NCI-H2029 treated with DMSO at 0.1 percent for 48 hours (cell line): ENCODE measurements around the gene UBE2M.
"Not testable (repeated sequence)": the region's sequence is repeated elsewhere in the genome, so short reads cannot be mapped to it uniquely, and the experiment has no call there.

Experiments
- DNase-seq: peaks from one replicate; lab custom pipeline; 2025; lab: John Stamatoyannopoulos, UW

Gene UBE2M

DNA sequence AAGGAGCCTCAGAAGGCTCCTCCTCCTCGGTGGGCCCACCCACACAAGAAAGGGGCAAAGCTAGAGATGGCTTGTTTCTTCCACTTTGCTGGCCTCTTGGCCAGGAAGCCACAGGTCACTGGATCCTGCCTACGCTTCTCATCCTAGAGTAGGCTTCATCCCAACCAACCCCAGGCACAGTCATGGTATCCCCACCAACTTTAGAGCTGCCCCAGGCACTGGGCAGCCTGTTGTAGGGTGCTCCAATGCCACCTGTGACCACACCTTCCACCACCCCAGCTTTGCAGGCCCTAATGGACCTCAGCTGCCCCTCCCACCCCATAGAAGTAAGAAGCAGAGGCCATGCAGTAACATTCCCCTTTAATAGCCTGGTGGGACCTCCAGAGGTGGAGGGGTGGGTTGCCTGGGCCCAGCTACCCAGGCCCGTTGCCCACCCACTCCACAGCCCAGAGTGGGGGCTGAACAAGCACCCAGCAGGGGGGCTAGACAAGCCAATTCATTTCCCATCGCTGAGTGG, 3.0 kb downstream of the UBE2M start:
- no peak for DNase-seq

DNA sequence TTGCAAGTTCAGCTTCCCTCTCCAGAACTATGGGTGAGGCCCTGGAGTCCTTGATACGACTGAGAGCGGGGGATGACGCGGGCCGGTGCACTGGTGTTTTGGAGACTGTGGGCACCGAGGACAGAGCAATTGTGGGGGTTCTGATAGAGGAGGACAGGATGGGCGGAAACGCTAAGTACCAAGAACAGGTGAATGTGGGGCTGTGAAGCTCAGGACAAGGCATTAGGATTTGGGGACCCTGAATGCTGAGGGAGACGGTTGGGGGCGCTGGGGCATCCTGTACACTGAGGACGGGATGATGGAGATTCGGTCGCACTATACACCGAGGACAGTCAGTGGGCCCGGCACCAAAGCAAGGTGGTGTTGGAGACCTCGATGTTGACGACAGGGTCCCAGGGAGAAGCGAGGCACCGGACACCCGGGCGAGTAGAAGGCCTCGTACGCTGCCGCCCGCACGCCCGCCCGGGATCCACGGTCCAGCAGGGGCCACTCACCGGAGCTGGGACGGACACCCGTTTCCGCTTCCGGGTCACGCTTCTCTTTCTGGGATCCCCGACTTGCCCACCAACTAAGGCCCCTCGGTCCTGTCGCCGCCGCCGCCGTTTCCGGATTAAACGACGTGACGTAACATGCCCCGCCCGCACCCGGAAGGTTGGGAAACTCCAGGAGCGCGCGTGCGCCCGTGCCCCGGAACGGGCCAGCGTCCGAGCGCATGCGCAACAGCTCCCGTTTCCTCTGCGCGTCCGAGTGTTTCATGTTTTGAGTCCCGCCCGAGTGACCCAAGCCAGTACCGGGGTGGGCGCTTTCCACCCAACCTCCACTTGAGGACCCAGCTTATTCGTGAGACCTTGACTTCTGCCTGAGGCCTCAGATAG, 3.7 kb downstream of the UBE2M start, which contains the start of gene CHMP2A:
CHMP2A (minus strand) TSS at position 612 of the 875 bp plus-strand sequence. CDS start 893 bp downstream, outside the sequence.
- no peak for DNase-seq

DNA sequence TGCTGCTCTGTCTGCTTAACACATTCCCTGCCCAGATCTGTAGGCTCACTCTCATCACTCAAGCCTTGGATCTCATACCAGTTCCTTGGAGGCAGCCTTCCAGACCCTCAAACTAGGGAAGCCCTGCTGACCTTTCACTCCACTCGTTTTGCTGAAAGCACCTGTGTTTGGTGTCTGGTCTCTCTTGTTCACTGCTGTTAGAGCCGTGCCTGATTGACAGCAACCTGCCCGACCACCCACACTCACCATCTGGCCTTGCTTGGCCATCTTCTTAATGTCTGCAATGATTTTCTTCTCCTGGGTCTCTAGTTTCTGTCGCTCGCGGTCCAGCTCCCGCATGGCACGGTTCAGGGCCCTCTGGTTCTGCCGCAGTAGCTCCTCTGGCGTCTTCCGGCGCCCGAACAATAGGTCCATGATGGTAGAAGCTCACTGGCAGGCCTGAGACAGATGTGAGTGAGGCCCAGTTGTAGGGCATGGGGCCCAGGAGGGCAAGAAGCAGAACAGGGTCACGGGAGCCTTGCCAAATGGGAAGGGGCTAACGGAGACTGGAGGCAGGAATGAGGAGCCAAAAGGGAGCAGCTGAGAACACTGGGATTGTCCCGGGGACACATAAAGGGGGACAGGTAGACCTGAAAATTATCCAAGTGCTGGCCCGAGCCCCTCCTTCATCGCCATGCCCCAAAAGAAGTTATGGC, 4.5 kb downstream of the UBE2M start:
- no peak for DNase-seq

DNA sequence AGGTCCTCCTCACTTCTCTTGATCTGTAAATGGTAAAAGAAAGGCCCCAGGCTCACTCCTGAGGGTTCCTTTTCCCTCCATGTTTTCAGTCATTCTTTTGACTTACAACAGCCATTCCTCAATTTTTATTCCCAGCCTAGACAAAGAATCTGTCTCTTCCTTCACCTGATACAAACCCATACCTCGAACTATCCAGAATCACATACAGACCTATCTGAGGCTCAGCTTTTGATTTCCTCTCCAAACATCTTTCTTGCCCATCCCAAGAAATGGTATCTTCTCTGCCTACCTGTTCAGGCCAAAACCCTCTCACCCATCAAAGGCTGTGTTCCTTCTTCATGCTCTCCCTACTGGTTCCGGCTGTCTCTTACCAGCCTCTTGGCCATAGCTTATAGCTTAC, 5.8 kb downstream of the UBE2M start:
- no peak for DNase-seq

DNA sequence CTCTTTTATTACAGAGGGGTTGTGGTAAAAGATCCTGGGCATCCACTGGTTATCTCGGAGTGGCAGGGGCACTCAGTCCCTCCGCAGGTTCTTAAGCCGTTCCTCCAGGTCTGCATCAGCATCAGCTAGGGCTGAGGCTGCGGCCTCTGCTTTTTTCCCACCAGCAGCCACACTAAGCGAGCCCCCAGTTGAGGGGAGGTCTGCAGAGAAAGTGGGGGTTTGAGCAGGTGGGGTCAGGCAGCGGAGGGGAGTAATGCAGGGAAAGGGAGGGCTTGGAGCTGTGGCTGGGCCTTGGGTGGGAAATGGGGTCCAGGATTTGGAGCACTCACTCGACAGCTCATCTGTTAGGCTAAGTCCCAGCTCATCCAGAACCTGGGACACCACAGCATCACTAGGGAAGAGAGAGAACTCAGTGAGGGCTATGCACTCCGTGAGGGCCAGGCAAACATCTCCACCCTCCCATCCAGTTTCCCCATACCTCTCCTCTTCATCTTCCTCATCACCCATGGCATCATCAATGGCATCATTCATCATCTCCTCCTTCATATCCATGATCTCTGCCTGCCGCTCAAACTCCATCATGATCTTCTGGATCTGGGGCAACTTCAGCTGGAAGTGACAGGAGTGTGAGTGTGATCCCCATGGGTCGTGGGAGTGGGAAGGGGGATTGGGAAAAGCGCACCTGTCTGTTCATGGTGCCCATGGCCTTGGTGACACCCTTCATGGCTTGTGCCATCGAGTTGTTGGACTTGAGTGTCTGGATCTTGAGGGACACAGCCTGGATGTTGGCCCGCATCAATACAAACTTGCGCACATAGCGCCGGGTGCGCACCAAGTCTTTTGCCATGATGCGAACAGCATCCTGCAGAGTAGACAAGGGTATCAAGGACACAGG, 6.6 kb downstream of the UBE2M start:
- no peak for DNase-seq

DNA sequence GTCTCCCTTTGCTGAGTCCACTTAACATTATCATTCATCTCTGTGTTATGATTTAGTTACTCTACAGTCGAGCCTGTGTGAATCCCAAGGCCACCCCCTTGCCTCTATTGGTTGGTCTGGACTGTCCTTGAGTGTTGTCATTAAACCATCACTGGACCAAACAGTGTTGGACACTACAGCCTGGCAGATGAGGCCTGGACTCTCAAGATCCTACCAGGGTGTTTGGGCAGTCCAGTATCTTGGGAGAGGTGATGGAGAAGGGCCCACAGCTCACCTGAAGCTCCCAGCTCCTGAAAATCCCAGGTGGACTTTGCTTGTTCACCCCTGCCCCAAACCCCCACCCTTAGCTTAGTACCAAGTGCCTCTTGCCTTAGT, 7.3 kb downstream of the UBE2M start:
- no peak for DNase-seq

DNA sequence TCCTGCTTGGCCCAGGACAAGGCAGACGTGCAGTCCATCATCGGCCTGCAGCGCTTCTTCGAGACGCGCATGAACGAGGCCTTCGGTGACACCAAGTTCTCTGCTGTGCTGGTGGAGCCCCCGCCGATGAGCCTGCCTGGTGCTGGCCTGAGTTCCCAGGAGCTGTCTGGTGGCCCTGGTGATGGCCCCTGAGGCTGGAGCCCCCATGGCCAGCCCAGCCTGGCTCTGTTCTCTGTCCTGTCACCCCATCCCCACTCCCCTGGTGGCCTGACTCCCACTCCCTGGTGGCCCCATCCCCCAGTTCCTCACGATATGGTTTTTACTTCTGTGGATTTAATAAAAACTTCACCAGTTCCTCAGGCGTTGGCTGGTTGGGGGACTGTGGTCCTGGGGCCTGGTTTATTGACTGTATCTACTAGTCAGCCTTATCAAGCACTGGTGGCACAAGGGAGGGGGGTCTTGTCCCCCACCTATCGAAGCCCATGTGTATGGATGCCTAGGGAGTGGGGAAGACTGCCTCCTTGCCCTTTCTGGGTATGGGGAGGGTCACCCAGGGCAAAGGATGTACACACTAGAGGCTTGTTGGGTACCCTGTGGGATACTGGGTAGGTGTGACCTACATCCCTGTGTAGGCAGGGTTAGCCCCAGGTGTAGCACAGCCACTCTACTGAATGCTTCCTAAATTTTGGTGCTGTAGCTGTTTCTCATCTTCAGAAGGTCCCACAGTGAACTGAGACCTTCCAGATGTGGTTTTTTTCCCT, 7.9 kb downstream of the UBE2M start:
- DNase-seq = no peak

DNA sequence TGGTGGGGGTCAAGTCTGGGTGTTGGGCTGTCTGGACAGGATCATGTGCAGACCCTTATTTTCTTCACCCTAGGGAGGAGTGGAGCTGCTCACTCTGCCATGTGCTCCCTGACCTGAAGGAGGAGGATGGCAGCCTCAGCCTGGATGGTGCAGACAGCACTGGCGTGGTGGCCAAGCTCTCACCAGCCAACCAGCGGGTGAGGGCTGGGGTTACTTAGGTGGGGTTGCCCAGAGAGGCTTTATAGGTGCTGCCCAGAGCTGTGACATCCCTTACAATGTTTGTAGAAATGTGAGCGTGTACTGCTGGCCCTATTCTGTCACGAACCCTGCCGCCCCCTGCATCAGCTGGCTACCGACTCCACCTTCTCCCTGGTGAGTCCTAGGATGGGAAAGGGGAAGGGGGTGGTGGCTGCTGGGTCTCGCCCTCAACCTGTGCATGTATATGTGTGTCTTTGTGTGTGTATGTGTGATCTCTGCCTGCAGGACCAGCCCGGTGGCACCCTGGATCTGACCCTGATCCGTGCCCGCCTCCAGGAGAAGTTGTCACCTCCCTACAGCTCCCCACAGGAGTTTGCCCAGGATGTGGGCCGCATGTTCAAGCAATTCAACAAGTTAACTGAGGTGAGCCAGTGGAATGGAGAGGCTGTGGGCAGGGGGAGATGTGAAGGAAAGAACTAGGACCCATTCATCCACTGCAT, 8.6 kb downstream of the UBE2M start:
- no peak for DNase-seq

DNA sequence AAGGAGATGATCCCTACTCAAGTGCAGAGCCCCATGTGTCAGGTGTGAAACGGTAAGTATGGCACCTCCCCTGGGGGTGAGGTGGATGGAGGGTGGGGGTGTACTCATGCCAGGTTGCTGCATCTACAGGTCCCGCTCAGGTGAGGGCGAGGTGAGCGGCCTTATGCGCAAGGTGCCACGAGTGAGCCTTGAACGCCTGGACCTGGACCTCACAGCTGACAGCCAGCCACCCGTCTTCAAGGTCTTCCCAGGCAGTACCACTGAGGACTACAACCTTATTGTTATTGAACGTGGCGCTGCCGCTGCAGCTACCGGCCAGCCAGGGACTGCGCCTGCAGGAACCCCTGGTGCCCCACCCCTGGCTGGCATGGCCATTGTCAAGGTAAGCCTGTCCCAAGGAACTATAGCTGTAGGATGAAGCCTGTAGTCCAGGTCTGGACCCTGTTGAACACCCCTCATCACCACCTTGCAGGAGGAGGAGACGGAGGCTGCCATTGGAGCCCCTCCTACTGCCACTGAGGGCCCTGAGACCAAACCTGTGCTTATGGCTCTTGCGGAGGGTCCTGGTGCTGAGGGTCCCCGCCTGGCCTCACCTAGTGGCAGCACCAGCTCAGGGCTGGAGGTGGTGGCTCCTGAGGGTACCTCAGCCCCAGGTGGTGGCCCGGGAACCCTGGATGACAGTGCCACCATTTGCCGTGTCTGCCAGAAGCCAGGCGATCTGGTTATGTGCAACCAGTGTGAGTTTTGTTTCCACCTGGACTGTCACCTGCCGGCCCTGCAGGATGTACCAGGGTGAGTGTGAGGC, 9.3 kb downstream of the UBE2M start:
- DNase-seq = no peak

DNA sequence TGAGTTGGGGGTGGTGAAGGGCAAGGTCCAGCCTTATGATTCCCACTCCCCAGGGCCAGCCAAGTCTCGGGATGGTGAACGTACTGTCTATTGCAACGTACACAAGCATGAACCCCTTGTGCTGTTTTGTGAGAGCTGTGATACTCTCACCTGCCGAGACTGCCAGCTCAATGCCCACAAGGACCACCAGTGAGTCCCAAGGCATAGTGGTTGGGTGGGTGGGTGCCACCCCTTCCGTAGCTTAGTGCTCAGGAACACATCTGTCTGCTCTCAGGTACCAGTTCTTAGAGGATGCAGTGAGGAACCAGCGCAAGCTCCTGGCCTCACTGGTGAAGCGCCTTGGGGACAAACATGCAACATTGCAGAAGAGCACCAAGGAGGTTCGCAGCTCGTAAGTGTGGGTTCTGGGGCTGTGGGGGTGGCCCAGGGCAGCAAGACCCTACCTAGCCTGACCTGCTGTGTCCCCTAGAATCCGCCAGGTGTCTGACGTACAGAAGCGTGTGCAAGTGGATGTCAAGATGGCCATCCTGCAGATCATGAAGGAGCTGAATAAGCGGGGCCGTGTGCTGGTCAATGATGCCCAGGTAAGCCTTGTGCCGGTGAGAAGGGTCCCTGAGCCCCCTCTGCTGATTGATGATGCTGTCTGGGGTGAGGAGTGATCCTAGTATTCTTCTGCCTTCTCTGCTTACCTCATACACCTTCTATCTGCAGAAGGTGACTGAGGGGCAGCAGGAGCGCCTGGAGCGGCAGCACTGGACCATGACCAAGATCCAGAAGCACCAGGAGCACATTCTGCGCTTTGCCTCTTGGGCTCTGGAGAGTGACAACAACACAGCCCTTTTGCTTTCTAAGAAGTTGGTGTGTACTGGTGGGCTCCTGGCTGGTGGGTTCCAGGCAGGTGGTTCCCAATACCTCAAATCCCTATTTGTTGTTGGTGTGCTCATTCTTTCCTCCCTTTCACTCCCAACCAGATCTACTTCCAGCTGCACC, 10.8 kb downstream of the UBE2M start:
- no peak for DNase-seq

DNA sequence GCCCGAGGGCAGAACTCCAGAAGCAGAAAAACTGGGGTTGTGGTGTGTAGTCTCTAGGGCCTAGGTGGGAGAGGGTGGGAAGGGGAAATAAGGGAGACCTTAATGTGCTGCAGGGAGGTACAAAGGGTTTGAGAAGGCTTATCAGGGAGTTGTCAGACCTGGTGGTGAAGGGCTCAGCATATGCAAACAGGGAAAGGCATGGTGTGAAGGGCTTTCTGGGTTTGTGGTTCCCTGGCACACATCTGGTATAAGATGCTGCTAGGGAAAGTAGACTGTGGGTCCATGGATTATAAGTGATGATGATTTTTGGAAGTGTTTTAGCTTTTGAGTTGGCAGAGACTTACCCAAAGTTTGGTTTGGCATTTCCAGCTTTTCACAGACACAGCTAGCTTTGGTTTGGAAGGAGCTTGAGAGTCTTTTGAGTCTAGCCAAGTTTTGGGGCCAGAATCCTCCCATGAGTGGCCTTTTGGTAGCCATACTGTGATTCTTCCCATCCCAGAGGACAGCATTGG, 12.3 kb downstream of the UBE2M start:
- no peak for DNase-seq

DNA sequence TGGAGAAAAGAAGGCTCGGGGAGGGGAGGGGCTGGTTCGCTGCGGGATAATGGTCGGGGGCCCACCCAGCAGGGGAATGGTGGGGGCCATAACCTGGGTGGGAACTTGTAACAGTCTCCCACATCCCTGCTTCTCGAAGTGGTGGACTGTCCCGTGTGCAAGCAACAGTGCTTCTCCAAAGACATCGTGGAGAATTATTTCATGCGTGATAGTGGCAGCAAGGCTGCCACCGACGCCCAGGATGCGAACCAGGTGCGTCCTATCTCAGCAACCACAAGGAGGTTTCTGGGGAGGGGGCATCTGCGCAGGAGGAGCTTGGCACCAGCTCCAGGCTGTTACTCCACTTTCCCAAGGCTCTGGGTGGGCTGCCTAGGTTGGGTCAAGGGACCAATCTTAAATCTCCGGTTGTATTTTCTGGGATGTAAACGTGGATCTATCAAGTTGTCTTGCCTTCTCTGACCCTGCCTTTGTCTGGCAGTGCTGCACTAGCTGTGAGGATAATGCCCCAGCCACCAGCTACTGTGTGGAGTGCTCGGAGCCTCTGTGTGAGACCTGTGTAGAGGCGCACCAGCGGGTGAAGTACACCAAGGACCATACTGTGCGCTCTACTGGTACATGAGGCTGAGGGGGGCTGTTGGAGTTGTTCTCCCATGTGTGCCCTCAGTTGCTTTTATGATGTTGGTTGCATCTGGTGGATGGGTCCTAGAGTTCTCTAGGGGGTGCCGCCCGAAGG, 13.0 kb downstream of the UBE2M start:
- DNase-seq = no peak

DNA sequence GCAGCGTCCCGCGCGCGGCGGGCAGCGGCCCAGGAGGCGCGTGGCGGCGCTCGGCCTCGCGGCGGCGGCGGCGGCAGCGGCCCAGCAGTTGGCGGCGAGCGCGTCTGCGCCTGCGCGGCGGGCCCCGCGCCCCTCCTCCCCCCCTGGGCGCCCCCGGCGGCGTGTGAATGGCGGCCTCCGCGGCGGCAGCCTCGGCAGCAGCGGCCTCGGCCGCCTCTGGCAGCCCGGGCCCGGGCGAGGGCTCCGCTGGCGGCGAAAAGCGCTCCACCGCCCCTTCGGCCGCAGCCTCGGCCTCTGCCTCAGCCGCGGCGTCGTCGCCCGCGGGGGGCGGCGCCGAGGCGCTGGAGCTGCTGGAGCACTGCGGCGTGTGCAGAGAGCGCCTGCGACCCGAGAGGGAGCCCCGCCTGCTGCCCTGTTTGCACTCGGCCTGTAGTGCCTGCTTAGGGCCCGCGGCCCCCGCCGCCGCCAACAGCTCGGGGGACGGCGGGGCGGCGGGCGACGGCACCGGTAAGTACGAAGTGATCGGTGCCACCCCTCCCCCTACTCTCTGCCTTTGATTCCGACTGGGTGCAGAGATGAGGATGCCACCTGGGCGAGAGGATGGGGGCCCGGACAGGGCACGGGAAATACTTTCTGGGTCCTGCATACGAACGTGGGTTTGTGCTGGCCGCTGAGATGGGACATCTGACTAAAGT, 13.7 kb downstream of the UBE2M start:
- DNase-seq = no peak

DNA sequence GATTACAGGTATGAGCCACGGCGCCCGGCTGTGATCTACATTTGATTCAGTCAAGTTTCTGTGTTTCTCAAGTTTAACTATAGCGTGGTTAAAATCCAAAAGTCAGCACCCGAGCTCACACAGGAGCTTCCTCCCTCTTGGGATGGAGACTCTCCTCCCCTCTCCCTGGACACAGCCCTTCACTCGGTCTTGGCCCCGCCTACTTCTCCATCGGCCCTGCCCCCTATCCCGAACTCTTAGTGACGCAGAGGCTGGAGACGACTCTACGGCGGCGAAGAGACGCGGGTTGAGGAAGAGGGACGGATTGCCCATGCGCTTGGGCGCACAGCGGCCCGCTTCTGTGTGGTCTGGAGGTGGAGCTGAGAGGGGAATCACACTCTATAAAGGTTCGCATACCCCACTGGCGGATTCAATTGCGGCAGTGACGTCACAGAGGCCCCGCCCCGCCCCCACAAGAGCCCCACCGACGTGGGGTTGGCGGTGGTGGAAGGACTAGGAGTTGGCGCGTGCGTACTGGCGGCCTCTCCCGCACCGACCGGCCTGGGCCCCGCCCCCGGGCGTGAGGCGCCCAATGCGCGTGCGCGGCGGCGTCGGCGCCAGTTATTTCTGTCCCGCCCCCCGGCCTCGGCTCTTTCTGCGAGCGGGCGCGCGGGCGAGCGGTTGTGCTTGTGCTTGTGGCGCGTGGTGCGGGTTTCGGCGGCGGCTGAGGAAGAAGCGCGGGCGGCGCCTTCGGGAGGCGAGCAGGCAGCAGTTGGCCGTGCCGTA, 14.4 kb downstream of the UBE2M start, which contains the start of gene TRIM28:
TRIM28 (plus strand) TSS at position 239 of the 765 bp plus-strand sequence. CDS start 694 bp downstream, outside the sequence.
- no peak for DNase-seq

DNA sequence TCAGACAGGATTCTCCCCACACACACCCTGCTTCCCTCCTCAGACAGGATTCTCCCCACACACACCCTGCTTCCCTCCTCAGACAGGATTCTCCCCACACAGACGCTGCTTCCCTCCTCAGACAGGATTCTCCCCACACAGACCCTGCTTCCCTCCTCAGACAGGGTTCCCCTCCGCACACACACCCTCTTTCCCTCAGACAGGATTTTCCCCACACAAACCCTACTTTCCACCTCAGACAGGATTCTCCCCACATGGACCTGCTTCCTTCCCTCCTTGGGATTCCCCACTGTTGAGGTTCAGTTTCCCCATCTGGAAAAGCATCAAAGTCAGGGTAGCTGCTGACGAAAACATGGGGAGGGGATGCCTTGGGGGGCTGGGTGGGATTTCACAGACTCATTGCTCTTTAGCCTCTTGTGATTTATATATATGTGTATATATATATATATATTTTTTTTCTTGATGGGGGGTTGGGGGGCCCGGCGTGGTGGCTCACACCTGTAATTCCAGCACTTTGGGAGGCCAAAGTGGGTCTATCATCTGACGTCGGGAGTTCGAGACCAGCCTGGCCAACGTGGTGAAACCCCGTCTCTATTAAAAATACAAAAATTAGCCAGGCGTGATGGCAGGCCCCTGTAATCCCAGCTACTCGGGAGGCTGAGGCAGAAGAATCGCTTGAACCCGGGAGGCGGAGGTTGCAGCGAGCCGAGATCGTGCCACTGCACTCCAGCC, 15.6 kb downstream of the UBE2M start:
- not testable (repeated sequence) for DNase-seq
